ENCODE results near the gene NUP98.
"Not testable (repeated sequence)": the region's sequence is repeated elsewhere in the genome, so short reads cannot be mapped to it uniquely, and the experiment has no call there.

Gene NUP98

DNA sequence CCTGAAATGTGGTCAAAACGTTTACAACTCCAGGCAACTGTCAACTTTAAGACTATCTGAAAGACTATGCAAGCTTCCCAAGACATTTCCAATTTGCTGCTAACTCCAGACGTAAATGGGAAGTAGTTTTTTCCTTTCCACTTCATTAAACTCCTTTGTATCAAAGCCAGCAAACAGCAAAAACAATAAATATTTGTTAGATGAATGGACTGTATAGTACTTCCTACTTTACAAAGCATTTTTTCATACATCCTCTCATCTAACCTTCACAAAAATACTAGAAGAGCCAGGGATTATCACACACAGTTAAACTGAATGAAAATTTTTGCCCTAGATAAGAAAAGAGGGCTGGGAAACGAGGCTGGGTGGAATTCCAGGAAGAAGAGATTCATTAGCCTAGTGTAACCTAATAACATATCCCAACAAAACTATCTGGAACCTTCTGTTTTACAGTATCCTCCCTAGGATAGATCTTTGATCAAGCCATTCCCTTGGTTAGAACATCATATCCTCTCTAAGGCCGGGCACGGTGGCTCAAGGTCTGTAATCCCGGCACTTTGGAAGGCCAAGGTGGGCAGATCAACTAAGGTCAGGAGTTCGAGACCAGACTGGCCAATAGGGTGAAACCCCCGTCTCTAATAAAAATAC lies 10.4 kb downstream of the NUP98 start:
- H3K4me3 ChIP-seq (replicated peaks; ENCODE audit: low read depth, low read length): no peak overlapping the region
- DNase-seq (ENCODE audit: low read depth): peak; percentile 20
- TF ChIP-seq, protein P1, sequence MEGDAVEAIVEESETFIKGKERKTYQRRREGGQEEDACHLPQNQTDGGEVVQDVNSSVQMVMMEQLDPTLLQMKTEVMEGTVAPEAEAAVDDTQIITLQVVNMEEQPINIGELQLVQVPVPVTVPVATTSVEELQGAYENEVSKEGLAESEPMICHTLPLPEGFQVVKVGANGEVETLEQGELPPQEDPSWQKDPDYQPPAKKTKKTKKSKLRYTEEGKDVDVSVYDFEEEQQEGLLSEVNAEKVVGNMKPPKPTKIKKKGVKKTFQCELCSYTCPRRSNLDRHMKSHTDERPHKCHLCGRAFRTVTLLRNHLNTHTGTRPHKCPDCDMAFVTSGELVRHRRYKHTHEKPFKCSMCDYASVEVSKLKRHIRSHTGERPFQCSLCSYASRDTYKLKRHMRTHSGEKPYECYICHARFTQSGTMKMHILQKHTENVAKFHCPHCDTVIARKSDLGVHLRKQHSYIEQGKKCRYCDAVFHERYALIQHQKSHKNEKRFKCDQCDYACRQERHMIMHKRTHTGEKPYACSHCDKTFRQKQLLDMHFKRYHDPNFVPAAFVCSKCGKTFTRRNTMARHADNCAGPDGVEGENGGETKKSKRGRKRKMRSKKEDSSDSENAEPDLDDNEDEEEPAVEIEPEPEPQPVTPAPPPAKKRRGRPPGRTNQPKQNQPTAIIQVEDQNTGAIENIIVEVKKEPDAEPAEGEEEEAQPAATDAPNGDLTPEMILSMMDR (IDR thresholded peaks at IDR 0.05; ENCODE audit: low read length, missing control alignments): no peak

DNA sequence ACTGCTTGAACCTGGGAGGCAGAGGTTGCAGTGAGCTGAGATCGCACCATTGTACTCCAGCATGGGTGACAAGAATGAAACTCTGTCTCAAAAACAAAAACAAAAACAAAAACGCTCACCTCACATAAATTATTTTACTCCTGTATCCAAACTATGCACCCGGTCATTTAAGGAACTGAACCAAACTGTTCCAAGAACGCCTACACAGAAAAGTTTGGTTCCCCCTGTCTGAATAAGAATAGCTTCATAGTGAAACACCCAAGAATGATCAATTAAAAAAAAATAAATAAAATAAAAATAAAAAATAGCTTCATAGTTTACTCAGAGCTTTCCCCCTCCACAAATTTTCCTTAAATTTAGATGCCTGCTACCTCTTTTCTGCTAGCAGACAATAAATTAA lies 13.7 kb downstream of the NUP98 start:
- TF ChIP-seq, protein P1 (IDR thresholded peaks at IDR 0.05; ENCODE audit: low read length, missing control alignments): no peak
- no peak overlapping the region for H3K4me3 ChIP-seq (replicated peaks; ENCODE audit: low read depth, low read length)
- DNase-seq (ENCODE audit: low read depth): no peak

DNA sequence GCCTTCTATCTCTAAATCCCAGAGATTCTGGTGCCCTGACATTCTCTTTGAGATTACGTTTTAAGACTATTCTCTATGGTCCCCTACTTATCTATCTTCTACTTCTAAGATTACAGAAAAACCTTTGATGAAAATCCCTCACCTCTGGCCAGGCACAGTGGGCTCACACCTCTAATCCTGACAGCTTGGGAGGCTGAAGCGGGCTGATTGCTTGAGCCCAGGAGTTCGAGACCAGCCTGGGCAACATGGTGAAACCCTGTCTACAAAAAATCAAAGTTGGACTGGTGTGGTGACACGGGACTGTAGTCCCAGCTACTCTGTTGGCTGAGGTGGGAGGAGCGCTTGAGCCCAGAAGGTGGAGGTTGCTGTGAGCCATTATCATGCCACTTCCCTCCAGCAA lies 14.4 kb downstream of the NUP98 start:
- TF ChIP-seq, protein P1 (IDR thresholded peaks at IDR 0.05; ENCODE audit: low read length, missing control alignments): no peak
- no peak for DNase-seq (ENCODE audit: low read depth)
- H3K4me3 ChIP-seq (replicated peaks; ENCODE audit: low read depth, low read length): no peak overlapping the region

DNA sequence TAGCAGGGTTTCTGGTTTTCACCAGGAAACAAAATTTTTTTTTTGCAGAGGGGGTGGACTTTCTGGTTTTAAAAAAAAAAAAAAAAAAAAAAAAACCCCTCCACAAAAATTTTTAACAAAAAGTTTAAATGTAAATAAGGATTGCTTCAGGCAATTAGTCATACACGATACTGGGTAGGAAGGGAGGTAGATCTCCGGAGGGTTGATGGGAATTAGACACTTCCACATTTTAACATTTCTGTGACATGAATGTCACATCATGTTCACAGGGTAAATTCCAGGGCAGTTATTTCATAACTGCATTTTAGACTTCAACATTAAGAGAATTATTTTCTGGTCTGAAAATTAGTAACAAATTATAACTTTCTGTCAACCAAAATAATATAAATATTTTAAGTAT lies 15.9 kb downstream of the NUP98 start:
- peak; percentile 14 for DNase-seq (ENCODE audit: low read depth)
- TF ChIP-seq, protein P1 (IDR thresholded peaks at IDR 0.05; ENCODE audit: low read length, missing control alignments): no peak
- H3K4me3 ChIP-seq (replicated peaks; ENCODE audit: low read depth, low read length): no peak overlapping the region

DNA sequence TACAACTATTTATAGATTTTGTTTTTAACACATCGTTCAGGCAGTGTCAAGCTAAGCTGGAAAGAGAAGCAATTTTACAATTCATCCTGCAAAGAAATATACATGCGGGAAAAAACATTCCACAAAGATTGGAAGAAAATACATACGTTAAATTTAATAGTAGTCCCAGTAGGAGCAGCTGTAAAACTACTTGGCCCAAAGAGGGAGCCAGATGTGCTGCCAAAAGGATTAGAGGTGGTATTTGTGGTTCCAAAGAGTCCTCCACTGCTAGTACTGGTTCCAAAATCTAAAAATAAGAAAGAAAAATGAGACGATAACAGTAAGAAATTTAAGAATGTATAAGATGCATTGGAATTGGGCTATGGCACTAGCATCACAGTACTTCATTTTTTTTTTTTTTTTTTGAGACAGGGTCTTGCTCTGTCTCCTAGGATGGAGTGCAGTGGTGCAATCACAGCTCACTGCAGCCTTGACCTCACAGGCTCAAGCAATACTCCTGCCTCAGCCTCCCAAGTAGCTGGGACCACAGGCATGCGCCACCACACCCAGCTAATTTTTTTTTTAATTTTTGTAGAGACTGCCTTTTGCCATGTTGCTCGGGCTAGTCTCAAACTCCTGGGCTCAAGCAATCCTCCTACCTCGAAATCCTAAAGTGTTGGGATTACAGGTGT lies 21.5 kb downstream of the NUP98 start:
- H3K4me3 ChIP-seq (replicated peaks; ENCODE audit: low read depth, low read length): no peak overlapping the region
- peak; percentile 14 for DNase-seq (ENCODE audit: low read depth)
- TF ChIP-seq, protein P1 (IDR thresholded peaks at IDR 0.05; ENCODE audit: low read length, missing control alignments): peak; percentile 3

DNA sequence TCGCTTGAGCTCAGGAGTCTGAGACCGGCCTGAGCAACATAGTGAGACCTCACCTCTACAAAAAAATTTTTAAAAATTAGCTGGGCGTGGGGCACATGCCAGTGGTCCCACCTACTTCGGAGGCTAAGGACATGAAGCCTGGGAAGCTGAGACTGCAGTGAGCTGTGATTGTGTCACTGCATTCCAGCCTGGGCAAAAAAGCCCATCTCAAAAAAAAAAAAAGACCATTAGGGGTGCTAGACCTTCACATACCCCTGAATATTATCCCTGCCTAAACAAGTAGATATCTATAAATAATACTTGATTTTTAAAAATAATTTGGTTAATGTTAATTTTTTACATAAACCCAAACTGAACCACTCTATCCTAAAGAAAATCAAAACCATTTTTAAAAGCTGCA lies 24.2 kb downstream of the NUP98 start:
- TF ChIP-seq, protein P1 (IDR thresholded peaks at IDR 0.05; ENCODE audit: low read length, missing control alignments): no peak
- no peak overlapping the region for H3K4me3 ChIP-seq (replicated peaks; ENCODE audit: low read depth, low read length)
- no peak for DNase-seq (ENCODE audit: low read depth)

DNA sequence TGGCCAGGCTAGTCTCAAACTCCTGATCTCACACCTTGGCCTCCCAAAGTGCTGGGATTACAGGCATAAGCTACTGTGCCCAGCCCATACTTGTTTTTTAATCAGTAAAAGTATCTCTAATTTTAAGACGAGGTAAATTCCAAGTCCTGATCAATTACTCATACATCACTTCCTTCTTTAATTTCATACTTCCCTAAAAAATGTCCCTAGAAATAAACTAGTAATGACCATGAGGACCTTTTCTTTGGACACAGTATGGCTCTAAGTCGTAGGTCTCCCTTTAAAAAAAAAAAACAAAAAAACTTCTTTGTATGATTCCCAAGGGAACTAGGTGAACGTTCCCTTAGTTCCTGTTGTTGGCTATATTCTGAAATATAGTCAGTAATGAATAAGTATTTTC lies 29.8 kb downstream of the NUP98 start:
- TF ChIP-seq, protein P1 (IDR thresholded peaks at IDR 0.05; ENCODE audit: low read length, missing control alignments): no peak
- no peak overlapping the region for H3K4me3 ChIP-seq (replicated peaks; ENCODE audit: low read depth, low read length)
- no peak for DNase-seq (ENCODE audit: low read depth)

DNA sequence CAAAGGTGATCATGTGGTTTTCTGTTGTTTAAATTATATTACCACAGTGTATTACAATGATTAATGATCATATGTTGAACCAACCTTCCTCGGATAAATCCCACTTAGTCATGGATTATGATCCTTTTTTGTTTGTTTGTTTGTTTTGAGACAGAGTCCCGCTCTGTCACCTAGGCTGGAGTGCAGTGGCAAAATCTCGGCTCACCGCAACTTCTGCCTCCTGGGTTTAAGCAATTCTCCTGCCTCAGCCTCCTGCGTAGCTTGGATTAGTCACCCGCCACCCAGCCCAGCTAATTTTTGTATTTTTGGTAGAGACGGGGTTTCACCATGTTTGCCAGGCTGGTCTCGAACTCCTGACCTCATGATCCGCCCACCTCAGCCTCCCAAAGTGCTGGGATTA lies 30.5 kb downstream of the NUP98 start:
- H3K4me3 ChIP-seq (replicated peaks; ENCODE audit: low read depth, low read length); DNase-seq (ENCODE audit: low read depth): not testable (repeated sequence)

Data from fibroblast of pulmonary artery (primary cell).